Measurements from ENCODE around the gene CISD1. TPM values are rescaled to one million over a fixed set of nuclear protein-coding genes. Genes with fewer than 3 reads are reported as not detected.

CISD1 gene
- total and polyA plus RNA-seq, 10 of the 15 experiments (the other 5 are each of a cell fraction or from before 2014, with no cell fraction given), result 23.0 to 162 (median 58.5) TPM

- no peak for TF ChIP-seq PKNOX1 (IDR thresholded peaks at IDR 0.05)
- TF ChIP-seq EP300 (IDR thresholded peaks at IDR 0.05; ENCODE audit: borderline replicate concordance in 1 of 2, control insufficient read depth in 1 of 2, low read depth in 2 of 2, low read length in 2 of 2), result 0 out of 4 replicates have a peak, but pooled peaks of 1 of the 2 experiments have one; percentile 5
- TF ChIP-seq SUZ12 (IDR thresholded peaks at IDR 0.05; ENCODE audit: unreplicated experiment), result no peak
- TF ChIP-seq IRF4 (IDR thresholded peaks at IDR 0.05; ENCODE audit: low read depth, low read length), result no peak
- TF ChIP-seq NR2C1 (IDR thresholded peaks at IDR 0.05), result no peak
- TF ChIP-seq TAF1 (IDR thresholded peaks at IDR 0.05; ENCODE audit: borderline replicate concordance, low read depth, low read length), result peak; percentile 47; the same call in 1 of the 2 replicates
- peak; percentile 9; the same call in 1 of the 2 replicates for TF ChIP-seq SMARCA5 (IDR thresholded peaks at IDR 0.05)
- 0 out of 2 replicates have a peak, but pooled peaks have one; percentile 21 for TF ChIP-seq ZNF24 (IDR thresholded peaks at IDR 0.05)
- TF ChIP-seq CEBPB (IDR thresholded peaks at IDR 0.05; ENCODE audit: borderline replicate concordance in 1 of 2, low read depth in 2 of 2, low read length in 2 of 2), result no peak
- TF ChIP-seq NBN (IDR thresholded peaks at IDR 0.05), result no peak; the same call in 1 of the 2 replicates
- TF ChIP-seq BCL11A (IDR thresholded peaks at IDR 0.05; ENCODE audit: low read depth, low read length), result no peak
- no peak for TF ChIP-seq SUPT20H (IDR thresholded peaks at IDR 0.05; ENCODE audit: borderline replicate concordance, control insufficient read depth, low read depth, low read length)
- peak; percentile 99 for TF ChIP-seq NKRF (conservative IDR thresholded peaks at IDR 0.05)
- peak; percentile 98 for TF ChIP-seq MXI1 (IDR thresholded peaks at IDR 0.05; ENCODE audit: low read depth, low read length)
- TF ChIP-seq EGR1 (IDR thresholded peaks at IDR 0.05; ENCODE audit: borderline replicate concordance in 1 of 2, low read depth in 2 of 2, low read length in 2 of 2), result no peak; a peak in 1 of 3 replicates
- no peak for TF ChIP-seq ASH2L (IDR thresholded peaks at IDR 0.05; ENCODE audit: borderline replicate concordance, low read depth)
- no peak for TF ChIP-seq MLLT1 (IDR thresholded peaks at IDR 0.05)
- TF ChIP-seq ZNF687 (IDR thresholded peaks at IDR 0.05), result 0 out of 2 replicates have a peak, but pooled peaks have one; percentile 63
- TF ChIP-seq CHD4 (IDR thresholded peaks at IDR 0.05), result no peak
Observed at GRCh38 chr10:58267713-58268453, 1.1 kb upstream of the CISD1 start, which contains the start of gene IPMK (continued).

Data from GM12878 (cell line).